NCI-H446 (cell line): ENCODE measurements around the gene SH2D7.
A peak's percentile ranks its signal among the peaks of the same experiment; 100 is the strongest.

Source experiments
- DNase-seq, 2 experiments: peaks; one replicate each; lab custom pipeline; 2025; lab: John Stamatoyannopoulos, UW

The SH2D7 gene

DNA sequence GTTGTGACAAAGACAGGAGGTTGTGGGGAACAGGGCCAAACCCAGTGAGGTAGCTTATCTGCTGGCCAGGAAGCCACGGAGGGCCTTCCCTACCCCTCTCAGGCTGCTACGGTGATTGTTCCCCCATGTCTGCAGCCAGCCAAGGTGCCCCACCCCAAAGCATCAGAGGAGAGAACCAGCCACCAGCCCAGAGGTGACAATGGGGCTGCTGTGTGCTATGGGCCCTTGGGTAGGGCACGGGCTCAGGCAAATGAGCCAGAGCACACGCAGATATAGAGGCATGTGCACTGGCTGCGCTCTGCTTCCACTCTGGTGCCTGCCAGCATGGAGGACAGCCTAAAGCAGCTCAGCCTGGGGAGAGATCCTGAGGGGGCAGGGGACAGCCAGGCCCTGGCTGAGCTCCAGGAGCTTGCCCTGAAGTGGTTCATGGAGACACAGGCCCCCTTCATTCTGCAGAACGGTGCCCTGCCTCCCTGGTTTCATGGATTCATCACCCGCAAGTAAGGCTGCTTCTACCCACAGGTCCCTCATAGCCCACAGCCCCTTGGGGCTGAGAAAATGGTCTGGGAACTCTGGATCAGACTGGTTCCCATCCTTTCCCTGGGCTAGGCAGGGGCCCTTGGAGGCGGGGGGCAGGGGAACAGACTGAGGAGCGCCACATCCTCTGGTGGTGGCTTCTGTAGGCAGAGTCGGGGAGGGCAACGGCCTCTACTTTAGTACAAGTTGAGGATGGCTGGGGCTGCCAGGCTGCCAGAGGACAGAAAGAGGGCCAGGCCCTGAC is at the start of gene SH2D7:
TSS of gene SH2D7 (plus strand) at position 301 of the 781 bp plus-strand sequence. CDS start at position 325, 24 bp downstream.
- no peak for DNase-seq

GRCh38 chr15:78044407-78045155 is 47.8 kb upstream of the SH2D7 start:
- DNase-seq: peak in 1 of 2 experiments; percentile 21

DNA sequence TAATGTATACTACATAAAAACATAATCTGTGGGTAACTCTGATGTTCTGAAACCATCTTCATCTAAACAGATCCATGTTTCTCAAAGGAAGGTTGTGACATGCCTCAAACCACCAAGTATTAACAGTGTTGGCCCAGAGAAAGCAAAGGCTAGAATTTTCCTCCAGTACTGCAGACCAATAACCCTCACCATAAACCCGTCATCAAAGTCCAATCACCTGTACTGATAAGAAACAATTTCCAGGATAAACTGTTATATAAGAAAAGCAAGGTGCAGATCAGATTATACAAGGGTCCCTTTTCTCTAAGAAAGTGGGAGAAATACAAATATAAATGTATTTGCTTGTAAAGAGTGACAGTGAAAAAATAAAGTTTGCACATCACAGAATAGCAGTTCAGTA is 47.2 kb upstream of the SH2D7 start:
- DNase-seq: no peak

DNA sequence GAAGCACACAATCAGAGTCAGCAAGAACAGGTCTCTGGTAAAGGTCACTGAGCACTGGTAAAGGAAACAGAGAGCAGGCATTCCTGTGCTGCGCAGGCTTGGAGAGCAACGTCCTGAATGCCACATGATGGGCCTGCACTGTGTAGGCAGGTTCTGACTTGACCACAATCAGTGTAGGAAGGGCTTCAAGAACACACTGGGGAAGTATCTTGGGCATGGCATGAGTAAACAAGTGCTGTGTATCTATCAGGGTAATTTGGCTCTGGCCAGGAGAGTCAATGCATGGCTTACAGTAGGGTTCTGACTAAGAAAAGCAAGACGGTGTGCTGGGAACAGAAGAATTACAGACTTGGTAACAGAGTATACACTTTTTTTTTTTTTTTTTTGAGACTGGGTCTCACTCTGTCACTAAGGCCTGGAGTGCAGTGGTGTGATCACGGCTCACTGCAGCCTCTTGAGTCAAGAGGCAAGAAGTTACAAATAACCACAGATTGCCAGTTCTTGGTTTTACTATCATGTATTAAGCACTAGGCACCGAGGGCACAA is 45.5 kb upstream of the SH2D7 start:
- DNase-seq: no peak

DNA sequence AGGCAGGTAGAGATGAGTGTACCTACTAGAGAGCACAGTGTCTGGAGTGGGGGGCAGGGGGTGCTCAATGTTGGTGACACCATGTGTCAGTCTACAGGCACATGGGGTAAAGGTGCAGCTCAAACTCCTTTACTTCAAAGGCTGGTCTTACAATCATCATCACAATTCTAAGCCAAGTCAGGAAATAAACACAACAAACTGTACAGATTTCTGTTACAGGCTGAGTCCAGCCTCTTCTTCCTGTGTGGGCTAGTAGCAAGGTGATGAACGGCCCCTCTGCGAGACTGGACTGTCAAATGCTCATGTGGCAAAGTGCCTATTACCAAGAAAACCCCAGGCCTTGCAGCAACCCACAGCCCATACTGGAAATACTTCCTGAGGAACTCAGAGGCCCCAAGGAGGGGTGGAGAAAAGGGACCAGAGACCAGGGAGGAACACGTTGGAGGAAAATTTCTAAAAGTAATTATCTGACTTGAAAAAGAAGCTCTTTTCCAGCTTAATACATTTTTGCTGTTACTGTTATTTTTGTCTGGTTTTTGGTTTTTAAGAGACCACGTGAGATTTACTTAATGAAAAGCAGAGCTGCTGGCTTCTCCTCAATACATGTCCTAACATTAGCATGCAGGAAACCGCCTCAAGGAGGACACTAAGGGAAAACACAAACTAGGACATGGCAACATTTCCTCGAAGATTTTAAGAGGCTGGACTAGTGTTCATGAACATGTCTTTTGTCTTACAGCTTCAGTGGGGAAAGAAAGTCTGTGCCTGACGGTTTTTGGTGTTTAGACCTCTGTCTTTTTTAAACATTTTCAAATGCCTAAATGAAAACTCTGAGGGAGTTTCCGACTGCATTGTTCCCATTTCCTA is 44.4 kb upstream of the SH2D7 start:
- no peak for DNase-seq

DNA sequence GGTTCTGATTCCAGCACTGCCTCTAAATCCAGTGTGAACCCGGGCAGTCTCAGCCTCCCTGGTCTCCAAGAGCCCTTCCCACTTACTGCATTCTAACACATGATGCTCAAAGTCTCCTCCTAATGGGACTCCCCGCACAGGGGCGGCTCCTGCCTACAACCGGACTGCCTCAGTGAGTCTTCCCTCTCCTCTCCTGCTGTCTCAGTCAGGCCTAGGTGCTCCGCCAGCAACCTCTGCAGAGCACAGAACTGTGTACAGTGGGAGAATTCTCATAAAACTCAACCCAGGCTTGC is 43.8 kb upstream of the SH2D7 start:
- DNase-seq: no peak

DNA sequence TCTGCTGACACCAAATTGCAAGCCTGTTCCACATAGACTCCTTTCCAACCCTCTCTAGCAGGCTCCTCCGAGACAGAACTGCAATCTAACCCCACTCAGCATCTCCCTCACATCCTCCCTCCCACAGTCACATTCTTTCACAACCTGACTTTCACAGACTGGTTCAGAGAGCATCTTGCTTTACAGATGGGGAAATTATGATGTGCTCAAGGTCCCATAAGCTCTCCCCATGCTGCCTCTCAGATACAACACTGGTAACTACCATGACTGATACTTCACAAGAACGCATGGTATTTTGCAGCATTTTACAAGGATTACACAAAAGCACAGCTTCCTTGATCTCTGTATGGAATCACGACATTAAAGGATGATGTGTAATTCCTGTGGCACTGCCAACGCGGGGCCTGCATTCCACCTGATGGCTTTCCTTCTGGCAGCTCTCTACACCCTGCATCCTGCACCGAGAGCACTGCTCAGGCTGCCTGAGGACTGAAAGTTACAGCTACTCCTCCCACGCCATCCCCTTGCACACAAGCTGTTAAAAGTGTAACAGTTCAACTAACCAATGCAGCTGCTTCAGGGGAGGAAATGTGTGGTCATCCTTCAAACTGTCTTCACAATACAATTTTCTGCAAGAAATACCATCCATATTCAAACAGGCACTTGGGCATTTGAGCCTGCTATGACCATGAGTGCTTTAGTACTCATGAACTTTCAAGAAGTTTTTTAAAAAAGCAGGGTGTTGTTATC is 42.5 kb upstream of the SH2D7 start:
- DNase-seq: no peak

DNA sequence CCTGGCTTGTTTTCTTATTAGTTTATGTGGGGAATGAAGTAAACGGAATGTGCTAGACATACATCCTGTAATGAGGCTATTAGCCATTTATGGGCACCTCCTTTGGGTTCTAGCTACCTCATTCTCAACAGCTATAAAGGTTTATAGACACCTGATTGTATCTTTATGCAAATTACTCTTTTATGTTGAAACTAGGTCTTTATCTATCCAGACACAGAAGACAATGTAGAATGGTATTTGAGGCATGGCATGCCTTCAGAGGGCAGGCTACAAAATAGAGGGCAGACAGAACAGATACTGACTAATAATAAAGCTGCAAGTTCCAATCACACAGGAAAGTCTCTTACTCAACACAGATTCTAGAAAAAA is 41.9 kb upstream of the SH2D7 start:
- no peak for DNase-seq

DNA sequence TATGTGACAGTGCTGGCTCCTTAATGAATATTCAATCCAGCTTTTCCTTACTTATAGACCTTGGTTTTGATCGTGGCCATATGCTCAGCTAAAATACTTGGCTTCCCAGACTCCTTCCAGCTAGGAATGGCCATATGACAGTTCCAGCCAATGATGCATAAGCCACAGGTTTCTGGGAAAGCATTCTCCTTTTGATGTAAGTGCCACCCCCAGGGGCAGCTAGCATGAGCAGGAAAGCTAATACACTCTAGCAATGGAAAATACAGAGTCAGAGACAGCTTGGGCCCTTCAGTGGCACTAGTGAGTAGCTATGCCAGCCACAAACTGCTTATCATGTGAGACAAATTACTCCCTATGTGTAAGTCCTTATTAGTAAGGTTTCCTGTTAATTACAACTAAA is 41.5 kb upstream of the SH2D7 start:
- DNase-seq: peak in 1 of 2 experiments; percentile 18

DNA sequence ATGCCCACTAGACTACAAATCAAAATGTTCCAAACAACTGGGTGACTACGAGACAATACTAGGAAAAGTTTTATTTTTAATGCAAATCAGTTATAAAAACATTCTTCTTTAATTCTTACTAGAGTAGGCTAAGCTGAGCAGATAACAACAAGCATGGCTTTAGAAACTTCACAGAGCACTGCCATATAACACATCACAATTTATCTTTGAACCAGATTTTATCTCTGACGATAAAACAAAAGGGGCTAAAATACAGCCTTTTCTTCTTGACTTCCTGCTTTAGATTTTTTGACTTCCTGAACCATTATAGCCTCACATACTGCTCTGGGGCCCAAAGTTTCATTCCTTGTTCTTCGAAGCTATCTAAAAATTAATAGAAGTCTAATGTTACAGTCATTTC is 40.8 kb upstream of the SH2D7 start:
- DNase-seq: no peak

GRCh38 chr15:78052001-78052401 is 40.4 kb upstream of the SH2D7 start:
- DNase-seq: peak; percentile 11 to 65

DNA sequence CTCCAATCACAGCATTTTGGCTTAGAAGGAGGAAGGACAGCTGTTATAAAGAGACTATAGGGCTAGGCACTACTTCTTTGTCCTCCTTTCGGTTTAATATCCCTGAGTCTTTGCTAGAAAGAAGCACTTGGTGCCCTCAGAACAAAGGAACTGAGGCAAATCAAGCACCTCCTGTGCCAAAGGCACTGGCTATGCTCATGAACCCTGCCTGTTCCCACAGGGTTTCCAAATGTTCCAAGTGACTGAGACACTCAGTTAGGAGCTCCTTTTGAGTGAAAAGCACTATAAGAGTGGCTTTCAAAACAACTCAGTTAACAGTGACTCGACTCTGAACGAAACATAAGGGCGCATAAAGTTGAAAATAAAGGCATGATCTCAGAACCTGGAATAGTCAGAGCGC is 39.8 kb upstream of the SH2D7 start:
- no peak for DNase-seq

- DNase-seq: no peak
Measured at GRCh38 chr15:78054518-78054917, 37.8 kb upstream of the SH2D7 start.

GRCh38 chr15:78054966-78055365 is 37.4 kb upstream of the SH2D7 start:
- DNase-seq: no peak

- DNase-seq: no peak
Measured at GRCh38 chr15:78055919-78056713, 36.2 kb upstream of the SH2D7 start.

- peak in 1 of 2 experiments; percentile 25 for DNase-seq
Measured at GRCh38 chr15:78056714-78057269, 35.6 kb upstream of the SH2D7 start.

DNA sequence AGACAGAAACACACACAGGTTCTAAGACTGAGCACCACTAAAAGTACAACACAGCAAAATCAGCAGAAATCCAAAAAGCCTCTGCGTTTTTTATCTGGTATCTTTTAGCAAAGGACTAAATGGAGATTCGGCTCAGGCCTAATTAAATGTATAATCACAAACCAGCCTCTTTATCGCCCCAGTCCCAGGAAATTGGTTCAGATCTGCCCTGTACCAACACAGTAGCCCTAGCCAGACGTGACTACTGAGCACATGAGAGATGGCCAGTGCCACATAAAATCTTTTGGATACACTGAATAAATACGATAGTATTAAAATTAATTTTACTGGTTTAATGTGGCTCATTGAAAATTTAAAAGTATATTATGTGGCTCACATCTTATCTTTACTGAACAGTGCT is 34.6 kb upstream of the SH2D7 start:
- DNase-seq: no peak

- DNase-seq: no peak
Measured at GRCh38 chr15:78058401-78058935, 33.9 kb upstream of the SH2D7 start.

DNA sequence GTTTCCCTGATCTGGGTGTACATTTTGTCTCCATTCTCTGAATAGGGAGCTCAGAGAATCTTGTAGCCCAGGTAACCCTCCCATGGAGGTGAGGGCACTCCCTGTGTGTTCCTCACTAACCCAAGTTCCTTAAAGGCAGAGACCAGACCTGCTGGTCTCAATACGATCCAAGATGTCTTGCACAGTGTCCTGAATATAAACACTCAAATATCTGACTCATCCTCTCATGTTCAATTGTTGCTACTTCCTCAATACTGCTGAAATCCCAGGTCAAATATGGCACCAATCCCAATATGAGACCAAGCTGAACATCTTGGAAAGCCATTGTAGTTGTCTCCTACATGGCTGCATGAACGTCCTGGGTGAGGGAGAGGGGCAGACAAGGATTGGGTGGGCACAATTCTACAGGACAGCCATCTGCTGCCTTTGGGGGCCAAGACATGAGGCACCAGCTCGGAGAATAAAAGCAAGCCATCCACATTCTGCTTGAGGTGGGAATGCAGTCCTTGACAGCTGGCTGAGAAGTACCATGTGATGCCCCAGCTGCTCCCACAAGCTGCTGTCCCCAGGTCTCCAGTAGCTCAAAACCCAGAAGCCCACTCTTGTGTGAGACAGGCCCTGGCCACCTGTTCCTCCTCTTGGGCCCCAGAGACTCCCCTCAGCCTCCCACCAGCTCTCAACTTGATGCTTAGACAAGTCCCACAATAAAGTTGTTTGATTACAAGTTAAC is 33.1 kb upstream of the SH2D7 start:
- peak in 1 of 2 experiments; percentile 73 for DNase-seq

GRCh38 chr15:78060232-78060631 is 32.1 kb upstream of the SH2D7 start:
- no peak for DNase-seq
